HG03558 (cell line): ENCODE results near the gene SAMD11.
"Not testable (repeated sequence)": the region's sequence is repeated elsewhere in the genome, so short reads cannot be mapped to it uniquely, and the experiment has no call there.

Experiments
- ATAC-seq: cut with Tn5 transposase; IDR thresholded peaks from one replicate; pipeline ENCODE4 v1.9.1; 2021; ENCODE audit warnings: moderate number of reproducible peaks; ENCODE audit not compliant: unreplicated experiment; ENCODE audit errors: extremely low read depth

SAMD11 gene, protein sequence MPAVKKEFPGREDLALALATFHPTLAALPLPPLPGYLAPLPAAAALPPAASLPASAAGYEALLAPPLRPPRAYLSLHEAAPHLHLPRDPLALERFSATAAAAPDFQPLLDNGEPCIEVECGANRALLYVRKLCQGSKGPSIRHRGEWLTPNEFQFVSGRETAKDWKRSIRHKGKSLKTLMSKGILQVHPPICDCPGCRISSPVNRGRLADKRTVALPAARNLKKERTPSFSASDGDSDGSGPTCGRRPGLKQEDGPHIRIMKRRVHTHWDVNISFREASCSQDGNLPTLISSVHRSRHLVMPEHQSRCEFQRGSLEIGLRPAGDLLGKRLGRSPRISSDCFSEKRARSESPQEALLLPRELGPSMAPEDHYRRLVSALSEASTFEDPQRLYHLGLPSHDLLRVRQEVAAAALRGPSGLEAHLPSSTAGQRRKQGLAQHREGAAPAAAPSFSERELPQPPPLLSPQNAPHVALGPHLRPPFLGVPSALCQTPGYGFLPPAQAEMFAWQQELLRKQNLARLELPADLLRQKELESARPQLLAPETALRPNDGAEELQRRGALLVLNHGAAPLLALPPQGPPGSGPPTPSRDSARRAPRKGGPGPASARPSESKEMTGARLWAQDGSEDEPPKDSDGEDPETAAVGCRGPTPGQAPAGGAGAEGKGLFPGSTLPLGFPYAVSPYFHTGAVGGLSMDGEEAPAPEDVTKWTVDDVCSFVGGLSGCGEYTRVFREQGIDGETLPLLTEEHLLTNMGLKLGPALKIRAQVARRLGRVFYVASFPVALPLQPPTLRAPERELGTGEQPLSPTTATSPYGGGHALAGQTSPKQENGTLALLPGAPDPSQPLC

DNA sequence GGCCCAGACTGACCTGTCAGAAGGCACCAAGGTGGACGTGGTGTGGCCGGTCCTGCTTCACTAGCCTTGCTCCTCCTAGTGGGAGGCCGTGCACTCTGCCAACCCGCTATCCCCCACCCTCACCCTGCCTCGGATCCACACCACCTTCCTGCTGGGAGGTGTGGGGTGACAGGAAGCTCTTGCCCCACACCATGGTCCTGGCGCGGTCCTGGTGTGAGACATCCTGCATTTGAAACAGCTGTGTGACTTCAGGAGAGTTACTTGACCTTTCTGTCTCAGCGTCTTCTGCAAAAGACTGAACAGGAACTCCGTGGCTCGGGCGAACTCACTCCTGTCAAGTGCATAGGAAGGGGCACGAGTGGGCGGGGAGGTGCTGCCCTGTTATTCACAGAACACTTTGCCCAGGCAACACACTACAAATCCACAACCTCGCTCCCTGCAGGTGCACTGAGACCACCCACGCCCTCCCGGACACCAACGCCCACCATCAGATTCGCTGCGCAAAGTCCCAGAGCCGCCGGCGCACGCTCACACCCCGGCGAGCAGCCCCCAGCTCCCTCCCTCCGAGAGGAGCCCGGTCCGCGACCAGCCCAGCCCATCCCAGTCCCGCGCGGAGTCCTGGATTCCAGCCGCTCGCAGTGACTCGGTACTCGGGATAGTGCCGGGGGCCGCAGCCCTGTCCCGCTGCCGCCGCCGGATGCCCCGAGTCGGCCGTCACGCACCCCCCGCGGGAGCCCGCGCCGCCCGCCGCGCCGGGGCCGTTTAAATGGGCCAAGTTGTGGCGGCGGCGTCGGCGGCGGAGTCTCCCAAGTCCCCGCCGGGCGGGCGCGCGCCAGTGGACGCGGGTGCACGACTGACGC lies at the start of gene SAMD11:
Gene SAMD11, plus strand, starts transcription at position 793 of the 860 bp plus-strand sequence. CDS start 509 bp downstream, outside the sequence.
- ATAC-seq = no peak

DNA sequence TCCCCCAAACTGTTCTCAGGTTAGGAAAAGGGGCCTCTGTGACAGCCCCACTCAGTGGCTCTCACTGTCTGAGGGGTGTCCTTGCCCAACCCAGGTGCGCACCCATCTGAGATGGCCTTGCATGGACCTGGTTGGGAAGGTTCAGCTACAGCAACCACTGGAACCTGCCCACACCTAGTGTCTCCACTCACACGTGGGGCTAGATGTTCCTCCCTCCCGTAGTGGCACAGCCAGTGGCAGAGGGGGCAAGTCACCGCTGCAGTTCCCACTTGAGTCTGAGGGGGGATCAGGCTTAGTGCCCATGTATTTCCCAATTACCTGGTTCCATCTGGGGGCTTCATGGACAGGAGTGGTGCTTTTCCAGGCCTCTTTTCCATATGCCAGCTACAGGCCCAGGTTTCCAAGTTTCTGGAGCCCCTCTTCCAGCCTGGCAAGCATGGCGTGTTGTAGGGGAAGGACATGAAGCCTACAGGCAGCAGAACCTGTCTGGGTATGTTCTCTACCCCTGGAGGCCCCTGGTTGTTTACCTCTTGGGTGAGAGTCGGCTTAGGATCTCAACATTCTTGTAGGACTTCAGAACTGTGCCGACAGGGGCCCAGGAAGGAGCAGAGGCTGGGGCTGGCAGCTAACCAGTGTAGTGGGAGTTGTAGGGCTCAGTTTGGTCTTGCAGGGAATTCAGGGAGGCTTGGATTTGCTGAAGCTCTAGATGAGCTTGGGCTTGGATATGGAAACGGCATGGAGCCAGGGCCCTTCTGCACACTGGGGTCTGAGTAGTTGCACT lies 47.1 kb upstream of the SAMD11 start:
- not testable (repeated sequence) for ATAC-seq

DNA sequence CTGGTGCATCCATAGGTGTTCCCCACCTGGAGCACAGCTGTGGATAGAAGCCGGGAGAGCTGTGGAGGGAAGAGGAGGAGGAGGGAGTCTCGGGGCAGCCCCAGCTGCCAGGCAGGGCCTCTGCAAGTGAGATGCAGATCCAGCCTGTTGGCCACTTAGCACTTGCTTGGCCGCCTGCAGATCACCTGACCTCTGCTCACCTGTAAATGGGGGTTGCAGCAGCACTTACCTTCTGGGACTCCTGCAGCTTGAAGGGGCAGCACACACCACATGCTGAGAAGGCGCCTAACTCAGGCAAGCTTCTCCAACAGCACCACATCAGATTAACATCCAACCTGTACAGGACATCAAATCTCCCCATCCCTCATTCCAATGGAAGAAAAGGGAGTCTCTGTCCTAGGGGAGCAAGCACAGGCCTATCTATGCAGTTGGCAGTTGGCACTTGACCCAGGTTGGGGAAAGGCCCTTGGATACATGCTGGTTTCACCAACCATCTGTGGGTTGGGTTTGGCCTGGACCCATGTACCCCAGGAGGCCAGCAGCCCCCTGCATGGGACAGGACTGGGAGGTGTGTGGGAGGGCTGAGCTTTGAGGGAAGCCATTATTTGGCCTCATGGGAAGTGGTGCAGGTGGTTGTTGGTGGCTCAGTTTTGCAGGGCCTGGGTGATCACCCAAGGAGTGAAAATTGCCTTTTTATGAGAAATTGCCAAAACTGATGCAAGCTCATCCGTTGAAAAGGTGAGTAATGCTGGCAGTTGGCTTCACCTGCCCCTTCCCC lies 46.3 kb upstream of the SAMD11 start:
- ATAC-seq = not testable (repeated sequence)

DNA sequence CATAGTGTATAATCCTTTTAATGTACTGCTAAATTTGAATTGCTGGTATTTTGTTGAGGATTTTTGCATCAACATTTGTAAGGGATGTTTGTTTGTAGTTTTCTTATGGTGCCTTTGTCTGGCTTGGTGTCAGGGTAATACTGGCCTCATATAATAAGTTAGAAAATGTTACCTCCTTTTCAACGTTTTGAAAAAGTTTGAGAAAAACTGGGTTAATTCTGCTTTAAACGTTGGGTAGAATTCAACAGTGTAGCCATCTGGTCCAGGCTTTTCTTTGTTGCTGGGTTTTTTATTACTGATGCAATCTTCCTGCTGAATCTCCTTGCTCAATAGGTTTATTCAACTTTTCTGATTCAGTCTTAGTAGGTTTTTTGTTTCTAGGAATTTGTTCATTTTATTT lies 43.2 kb upstream of the SAMD11 start:
- ATAC-seq = not testable (repeated sequence)

DNA sequence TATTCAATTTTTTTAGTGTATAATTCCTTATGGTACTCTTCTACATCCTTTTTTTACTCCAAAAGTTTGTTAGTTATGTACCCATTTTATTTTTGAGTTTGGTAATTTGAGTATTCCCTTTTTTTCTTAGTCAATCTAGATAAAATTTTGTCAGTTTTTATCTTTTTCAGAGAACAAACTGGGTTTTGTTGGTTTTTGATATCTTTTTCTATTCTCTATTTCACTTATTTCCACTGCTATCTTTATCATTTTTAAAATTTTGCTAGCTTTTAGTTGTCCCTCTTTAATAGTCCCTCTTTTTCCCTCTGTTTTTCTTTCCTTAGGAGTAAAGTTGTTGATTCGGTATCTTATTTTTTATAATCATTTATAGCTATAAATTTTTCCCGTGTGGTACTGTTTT lies 42.8 kb upstream of the SAMD11 start:
- ATAC-seq = not testable (repeated sequence)

DNA sequence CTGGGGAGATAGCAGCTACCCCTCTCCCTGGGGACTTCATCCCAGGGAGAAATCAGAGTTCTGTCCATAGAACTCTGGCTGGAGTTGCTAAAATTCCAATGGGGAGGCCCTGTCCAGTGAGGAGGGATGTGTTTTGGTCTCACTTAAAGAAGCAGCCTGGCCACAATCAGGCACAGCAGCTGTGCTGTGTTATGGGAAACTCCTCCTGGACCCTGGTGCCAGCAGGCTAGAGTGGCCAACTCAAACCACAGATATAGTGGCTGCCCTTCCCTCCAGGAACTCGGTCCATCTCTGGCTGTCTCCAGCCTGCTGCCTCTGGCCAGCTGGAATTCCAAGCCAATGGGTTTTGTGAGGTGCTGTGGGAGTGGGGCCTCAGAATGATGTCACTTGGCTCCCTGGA lies 37.4 kb upstream of the SAMD11 start:
- no peak for ATAC-seq

DNA sequence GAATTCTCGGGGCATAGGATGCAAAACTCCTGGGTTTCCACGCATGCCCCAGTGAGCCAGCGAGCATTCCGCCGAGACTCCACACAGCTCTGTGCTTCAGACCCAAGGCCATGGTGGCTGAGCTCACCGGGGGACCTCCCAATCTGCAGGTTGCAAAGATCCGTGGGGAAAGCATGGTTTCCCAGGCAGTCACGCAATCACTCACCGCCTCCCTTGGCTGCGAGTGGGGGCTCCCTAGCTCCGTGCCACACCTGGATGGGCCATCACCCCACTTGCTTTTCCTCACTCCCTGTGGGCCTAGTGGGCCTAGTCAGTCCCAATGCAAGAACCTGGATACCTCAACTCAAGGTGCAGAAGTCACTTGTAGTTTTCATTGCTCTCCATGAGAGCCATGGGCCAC lies 37.0 kb upstream of the SAMD11 start:
- ATAC-seq = no peak

DNA sequence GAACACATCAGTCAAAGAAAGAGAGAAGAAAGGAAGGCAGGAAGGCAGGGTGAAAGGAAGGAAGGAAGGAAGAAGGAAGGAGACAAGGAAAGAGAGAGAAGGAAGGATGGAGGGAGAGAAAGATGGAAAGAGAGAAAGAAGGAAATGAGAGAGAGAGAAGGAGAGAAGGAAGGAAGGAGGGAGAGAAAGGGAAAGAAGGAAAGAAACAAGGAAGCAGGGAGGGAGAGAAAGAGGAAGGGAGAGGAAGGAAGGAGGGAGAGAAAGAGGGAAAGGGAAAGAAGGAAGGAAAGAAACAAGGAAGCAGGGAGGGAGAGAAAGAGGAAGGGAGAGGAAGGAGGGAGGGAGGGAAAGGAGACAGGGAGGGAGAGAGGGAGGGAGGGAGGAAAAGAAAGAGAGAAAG lies 35.4 kb upstream of the SAMD11 start:
- no peak for ATAC-seq

DNA sequence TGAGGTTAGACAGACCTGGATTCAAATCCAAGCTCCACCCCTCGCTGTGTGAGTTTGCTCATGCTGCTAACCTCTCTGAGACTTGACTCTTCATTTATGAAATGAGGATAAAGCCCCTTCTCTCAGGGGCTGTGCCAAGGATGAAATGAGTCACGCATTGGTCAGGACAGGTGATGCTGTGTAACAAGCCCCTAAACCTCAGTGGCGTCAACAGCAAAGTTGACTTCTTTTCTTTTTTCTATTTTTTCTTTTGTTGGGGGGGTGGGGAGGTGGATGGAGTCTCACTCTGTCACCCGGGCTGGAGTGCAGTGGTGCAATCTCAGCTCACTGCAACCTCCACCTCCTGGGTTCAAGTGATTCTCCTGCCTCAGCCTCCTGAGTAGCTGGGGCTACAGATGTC lies 33.9 kb upstream of the SAMD11 start:
- ATAC-seq = not testable (repeated sequence)

DNA sequence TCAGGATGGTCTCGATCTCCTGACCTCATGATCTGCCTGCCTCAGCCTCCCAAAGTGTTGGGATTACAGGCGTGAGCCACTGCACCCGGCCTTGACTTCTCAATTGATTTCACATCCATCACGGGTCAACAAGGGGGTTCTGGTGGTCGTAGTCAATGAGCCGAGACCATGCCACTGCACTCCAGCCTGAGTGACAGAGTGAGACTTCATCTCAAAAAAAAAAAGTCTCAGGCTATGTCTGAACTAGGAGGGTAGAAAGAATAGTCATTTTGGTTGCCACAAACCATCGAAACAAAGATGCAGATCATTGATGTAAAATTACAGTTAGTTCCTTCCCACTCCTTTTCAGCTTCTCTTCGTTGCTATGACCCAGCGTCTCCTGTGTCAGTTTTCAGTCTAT lies 33.5 kb upstream of the SAMD11 start:
- ATAC-seq = not testable (repeated sequence)

DNA sequence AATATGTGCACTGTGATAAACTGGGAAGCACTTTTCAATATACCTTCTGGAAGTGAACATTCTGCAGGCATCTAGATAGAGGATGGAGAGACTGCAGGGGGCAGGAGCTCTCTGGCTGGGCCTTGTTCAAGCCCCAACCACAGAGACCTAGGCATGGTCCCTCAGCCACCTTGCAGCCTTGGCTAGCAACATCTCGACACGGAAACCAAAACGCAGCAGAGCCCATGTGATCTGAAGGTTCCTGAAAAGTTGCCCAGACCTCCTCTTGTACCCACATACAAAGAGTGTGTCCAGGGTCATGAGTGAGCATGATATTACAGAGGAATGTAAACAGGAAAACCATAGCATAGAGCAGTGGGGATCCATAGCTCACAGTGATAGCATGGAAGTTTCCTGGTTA lies 33.1 kb upstream of the SAMD11 start:
- ATAC-seq = no peak

DNA sequence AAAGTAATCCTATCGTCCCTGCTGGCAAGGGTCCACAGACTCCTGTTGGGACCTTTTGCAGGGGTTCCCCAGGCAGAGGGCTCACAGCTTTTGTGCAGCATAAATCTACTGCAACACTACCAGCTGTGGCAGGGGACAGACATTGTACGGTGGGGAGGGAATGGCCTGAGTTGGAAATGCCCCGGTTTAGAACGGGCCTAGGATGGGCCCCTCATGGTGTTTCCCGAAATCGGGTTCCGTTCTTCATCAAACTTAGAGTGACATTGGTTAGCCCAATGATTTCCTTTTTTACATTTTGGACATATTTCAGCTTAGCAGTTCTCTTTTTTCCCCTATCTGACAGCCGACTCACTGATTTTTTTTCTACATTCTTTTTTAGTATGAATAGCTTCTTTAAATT lies 26.5 kb upstream of the SAMD11 start:
- ATAC-seq = no peak

DNA sequence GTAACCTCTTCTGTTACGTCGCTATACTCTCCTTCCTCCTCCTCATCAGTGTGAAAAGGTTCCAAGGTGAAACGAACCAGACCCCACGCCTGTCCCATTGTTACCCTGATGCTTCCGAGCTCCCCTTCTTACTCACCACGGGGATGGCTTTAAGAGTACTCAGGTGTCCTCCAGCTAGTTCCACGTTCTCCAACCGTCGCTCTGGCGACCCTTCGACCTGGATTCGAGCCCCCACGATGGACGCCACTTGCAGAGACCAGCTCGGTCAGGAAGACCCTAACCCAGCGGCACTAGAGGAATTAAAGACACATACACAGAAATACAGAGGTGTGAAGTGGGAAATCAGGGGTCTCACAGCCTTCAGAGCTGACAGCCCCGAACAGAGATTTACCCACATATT lies 25.8 kb upstream of the SAMD11 start:
- ATAC-seq = not testable (repeated sequence)

DNA sequence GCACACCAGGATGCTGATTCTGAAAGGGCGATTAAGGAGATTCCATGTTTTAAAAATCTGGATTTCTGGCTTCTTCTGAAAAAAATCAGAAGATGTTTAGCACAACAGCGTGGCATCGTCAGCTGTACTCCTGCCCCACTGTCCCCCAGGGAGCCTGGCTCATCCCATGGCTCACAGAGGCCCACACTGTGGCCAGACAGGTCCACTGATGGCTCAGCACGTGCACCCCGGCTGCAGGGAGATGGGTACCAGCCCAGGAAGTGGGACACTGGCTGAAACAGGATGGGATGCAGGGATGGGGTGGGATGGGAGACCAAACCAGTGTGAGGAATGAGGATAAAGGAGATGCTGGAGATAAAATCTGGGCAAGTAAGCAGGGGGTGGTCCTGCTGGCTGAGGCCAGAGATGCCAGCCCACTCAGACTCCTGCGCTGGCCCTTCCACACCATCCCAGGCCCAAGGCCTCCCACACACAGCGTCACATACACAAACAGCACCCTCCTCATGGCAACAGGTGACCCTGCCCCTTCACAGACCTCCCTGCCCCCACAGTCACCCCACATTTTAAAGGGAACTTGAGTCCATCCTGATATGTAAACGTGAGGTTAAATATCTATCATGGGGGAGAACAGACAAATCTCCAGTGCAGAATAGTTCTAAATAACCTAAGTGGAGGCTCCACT lies 23.9 kb upstream of the SAMD11 start:
- ATAC-seq = no peak

DNA sequence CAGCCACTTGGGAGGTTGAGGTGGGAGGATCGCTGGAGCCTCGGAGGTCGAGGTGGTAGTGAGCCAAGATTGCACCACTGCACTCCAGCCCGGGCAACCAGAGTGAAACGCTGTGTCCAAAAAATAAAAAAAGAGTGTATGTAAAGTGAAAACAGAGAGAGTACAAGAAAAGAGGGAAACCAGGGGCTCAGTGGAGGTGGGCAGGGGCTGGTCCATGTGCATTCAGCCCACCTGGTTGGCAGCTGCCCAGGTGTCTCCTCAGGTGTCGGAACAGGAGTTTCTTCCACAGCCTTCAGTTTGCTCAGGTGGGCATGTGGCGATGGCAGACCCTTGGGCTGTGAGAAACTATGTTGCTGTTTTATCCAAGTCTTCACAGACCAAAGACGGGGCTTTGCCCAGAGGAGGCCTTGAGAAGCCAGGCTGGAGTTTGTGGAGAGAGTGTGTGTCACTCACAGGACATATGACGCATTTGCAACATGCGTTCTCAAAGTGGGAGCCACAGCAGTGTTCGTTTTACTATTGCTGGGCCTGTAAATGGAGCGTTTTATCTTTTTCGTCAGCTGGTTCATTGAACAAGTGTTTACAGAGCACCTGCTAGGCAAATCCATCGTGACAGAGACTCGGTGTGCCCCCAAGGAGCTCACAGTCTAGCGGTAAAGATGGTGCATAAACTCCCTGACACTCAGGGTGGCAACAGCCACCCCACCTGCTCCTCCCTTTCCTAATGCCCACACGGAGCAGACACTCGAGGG lies 22.4 kb upstream of the SAMD11 start:
- ATAC-seq = no peak

DNA sequence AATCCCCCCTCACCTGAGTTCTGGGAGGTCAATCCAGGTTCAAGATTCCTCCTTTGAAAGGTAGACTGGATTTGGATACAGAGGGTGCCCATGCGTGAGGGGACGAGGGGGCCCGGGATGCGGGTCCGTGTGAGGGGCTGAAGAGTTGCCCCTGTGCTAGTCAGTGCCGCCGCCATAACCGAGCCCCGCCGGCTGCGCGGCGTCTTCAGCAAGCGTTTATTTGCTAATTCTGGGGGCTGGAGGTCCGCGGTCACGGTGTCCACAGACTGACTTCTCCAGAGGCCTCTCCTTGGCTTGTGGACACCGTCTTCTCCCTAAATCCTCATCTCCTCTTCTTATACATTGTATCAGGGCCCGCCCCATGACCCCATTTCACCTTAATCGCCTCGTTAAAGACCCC lies 20.9 kb upstream of the SAMD11 start:
- ATAC-seq = no peak

DNA sequence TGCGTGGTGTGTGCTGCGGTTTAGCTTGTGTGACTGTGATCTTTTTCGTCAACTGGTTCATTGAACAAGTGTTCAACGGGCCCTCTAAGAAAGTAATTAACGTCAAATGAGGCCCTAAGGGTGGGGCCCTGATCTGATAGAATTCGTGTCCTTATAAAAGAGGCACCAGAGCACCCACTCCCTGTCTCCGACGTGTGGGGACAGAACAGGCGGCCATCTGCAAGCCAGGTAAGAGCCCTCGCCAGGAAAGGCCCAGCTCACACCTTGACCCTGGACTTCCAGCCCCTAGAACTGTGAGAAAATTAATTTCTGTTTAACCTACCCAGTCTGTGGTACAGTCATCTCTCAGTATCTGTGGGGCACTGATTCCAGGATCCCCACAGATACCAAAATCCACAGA lies 20.4 kb upstream of the SAMD11 start:
- no peak for ATAC-seq
